Left renal cortex interstitium (tissue), 4 donors: ENCODE data around the gene GOLGA6L26. TPM values are rescaled to one million over a fixed set of nuclear protein-coding genes. Genes with fewer than 3 reads are reported as not detected.

Source experiments
- polyA plus RNA-seq, 4 donors: library from polyadenylated mRNA; unstranded; fragments of 120-200 nt; gene quantifications; one replicate each; pipeline ENCODE4 v1.2.1, GENCODE V29; 2013; ENCODE audit not compliant: insufficient read length in 4 of 4

GOLGA6L26 gene
- polyA plus RNA-seq, 4 donors = not detected

Other genes with a start within 250 kb of the GOLGA6L26 start
- not detected for gene GOLGA6L1, start 197.4 kb downstream of the GOLGA6L26 start, polyA plus RNA-seq
- 1 to 10 TPM in 2 of 4 donors, under 1 TPM in 2; 0.41 to 2.0 (median 1.1) TPM for gene GOLGA8S, start 20.6 kb upstream of the GOLGA6L26 start, polyA plus RNA-seq
- not detected for gene GOLGA6L2, start 113.0 kb upstream of the GOLGA6L26 start, polyA plus RNA-seq
- gene MKRN3, start 231.5 kb upstream of the GOLGA6L26 start, polyA plus RNA-seq = 1 to 10 TPM in 3 of 4 donors, under 1 TPM in 1; 0.69 to 3.1 (median 1.4) TPM